ENCODE data around the gene TM2D3.

DNA sequence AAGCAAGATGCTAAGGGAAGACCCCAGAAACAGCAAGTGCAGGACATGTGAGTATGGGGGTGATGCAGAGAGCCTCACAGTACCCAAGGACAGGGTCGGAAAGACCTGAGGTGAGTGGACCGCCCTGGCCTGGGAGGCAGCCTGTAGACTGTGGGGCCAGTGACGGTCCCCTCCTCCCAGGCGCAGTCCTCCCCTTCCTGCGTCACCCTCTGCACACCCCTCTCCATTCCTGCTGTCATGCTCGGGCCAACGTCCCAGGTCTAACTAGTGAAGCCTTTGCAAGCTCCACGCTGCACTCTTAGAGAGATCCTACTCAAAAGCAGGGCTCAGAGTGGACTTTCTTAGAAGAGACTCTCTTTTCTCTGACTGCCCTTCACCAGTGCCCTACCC, 41.6 kb downstream of the TM2D3 start:
- TF ChIP-seq, protein P1, sequence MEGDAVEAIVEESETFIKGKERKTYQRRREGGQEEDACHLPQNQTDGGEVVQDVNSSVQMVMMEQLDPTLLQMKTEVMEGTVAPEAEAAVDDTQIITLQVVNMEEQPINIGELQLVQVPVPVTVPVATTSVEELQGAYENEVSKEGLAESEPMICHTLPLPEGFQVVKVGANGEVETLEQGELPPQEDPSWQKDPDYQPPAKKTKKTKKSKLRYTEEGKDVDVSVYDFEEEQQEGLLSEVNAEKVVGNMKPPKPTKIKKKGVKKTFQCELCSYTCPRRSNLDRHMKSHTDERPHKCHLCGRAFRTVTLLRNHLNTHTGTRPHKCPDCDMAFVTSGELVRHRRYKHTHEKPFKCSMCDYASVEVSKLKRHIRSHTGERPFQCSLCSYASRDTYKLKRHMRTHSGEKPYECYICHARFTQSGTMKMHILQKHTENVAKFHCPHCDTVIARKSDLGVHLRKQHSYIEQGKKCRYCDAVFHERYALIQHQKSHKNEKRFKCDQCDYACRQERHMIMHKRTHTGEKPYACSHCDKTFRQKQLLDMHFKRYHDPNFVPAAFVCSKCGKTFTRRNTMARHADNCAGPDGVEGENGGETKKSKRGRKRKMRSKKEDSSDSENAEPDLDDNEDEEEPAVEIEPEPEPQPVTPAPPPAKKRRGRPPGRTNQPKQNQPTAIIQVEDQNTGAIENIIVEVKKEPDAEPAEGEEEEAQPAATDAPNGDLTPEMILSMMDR (conservative IDR thresholded peaks at IDR 0.05): no peak
- TF ChIP-seq EZH2 (IDR thresholded peaks at IDR 0.05; ENCODE audit: low read depth): no peak
